ENCODE measurements around the gene INPP5F. TPM values are rescaled to one million over a fixed set of nuclear protein-coding genes. Genes with fewer than 3 reads are reported as not detected.
A peak's percentile ranks its signal among the peaks of the same experiment; 100 is the strongest.

INPP5F gene
- total and polyA plus RNA-seq, 2 of the 13 experiments (the other 11 are each of a cell fraction or from before 2014, with no cell fraction given): 12.5 to 15.7 TPM

GRCh38 chr10:119693262-119693957 is 32.4 kb upstream of the INPP5F start (continued):
- TF ChIP-seq AHDC1 (CRISPR knock-in tag; IDR thresholded peaks at IDR 0.05; ENCODE audit: borderline replicate concordance): 0 out of 2 replicates have a peak, but pooled peaks have one; percentile 23
- no peak for TF ChIP-seq MTF1 (CRISPR knock-in tag; IDR thresholded peaks at IDR 0.05)
- peak; percentile 86 for TF ChIP-seq SIX4 (CRISPR knock-in tag; IDR thresholded peaks at IDR 0.05)
- TF ChIP-seq RXRA (CRISPR knock-in tag; IDR thresholded peaks at IDR 0.05): peak; percentile 52; the same call in 1 of the 2 replicates
- TF ChIP-seq STAT6 (CRISPR knock-in tag; IDR thresholded peaks at IDR 0.05; ENCODE audit: borderline replicate concordance): no peak
- TF ChIP-seq PCBP1 (IDR thresholded peaks at IDR 0.05; ENCODE audit: borderline replicate concordance, low read depth, low read length): no peak
- TF ChIP-seq SSRP1 (CRISPR knock-in tag; IDR thresholded peaks at IDR 0.05): no peak
- no peak for TF ChIP-seq TOPORS (CRISPR knock-in tag; IDR thresholded peaks at IDR 0.05)
- no peak for TF ChIP-seq RERE (CRISPR knock-in tag; IDR thresholded peaks at IDR 0.05; ENCODE audit: low read depth)
- TF ChIP-seq CBX5 (CRISPR knock-in tag; IDR thresholded peaks at IDR 0.05; ENCODE audit: borderline replicate concordance): no peak
- TF ChIP-seq GATAD1 (CRISPR knock-in tag; IDR thresholded peaks at IDR 0.05): no peak
- no peak for TF ChIP-seq THAP11 (CRISPR knock-in tag; IDR thresholded peaks at IDR 0.05)
- peak; percentile 39; the same call in 1 of the 2 replicates for TF ChIP-seq RXRB (CRISPR knock-in tag; IDR thresholded peaks at IDR 0.05; ENCODE audit: borderline replicate concordance)
- TF ChIP-seq ZFY (CRISPR knock-in tag; IDR thresholded peaks at IDR 0.05): no peak
- TF ChIP-seq ZNF644 (CRISPR knock-in tag; IDR thresholded peaks at IDR 0.05; ENCODE audit: low read depth): 0 out of 2 replicates have a peak, but pooled peaks have one; percentile 24
- no peak for TF ChIP-seq GZF1 (CRISPR knock-in tag; IDR thresholded peaks at IDR 0.05)
- no peak for TF ChIP-seq MED8 (CRISPR knock-in tag; IDR thresholded peaks at IDR 0.05; ENCODE audit: insufficient replicate concordance)
